ENCODE measurements around the gene RUNX2.

GRCh38 chr6:45494416-45495135 lies 166.4 kb downstream of the RUNX2 start:
- TF ChIP-seq, protein P1, sequence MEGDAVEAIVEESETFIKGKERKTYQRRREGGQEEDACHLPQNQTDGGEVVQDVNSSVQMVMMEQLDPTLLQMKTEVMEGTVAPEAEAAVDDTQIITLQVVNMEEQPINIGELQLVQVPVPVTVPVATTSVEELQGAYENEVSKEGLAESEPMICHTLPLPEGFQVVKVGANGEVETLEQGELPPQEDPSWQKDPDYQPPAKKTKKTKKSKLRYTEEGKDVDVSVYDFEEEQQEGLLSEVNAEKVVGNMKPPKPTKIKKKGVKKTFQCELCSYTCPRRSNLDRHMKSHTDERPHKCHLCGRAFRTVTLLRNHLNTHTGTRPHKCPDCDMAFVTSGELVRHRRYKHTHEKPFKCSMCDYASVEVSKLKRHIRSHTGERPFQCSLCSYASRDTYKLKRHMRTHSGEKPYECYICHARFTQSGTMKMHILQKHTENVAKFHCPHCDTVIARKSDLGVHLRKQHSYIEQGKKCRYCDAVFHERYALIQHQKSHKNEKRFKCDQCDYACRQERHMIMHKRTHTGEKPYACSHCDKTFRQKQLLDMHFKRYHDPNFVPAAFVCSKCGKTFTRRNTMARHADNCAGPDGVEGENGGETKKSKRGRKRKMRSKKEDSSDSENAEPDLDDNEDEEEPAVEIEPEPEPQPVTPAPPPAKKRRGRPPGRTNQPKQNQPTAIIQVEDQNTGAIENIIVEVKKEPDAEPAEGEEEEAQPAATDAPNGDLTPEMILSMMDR (IDR thresholded peaks at IDR 0.05) = no peak
- TF ChIP-seq EZH2phosphoT487 (IDR thresholded peaks at IDR 0.05) = no peak
